K562 (cell line): ENCODE results near the gene TENM4. TPM values are rescaled to one million over a fixed set of nuclear protein-coding genes. Genes with fewer than 3 reads are reported as not detected.

Experiments used
- ELF2 ChIP-seq: fragments of 250-450 bp; sonication (Bioruptor Pico); IDR thresholded peaks from 2 replicates; pipeline ENCODE4 v1.5.0; 2021; ENCODE audit warnings: mild to moderate bottlenecking
- GABPB1 ChIP-seq: sonication (generic); formaldehyde crosslinking; IDR thresholded peaks from 2 replicates; pipeline ENCODE4 v1.8.0; 2022; ENCODE audit warnings: mild to moderate bottlenecking, missing genetic modification reagents
- SRSF9 ChIP-seq: fragments of 200-400 bp; formaldehyde crosslinking; IDR thresholded peaks from 2 replicates; pipeline ENCODE4 v1.6.1; 2017; ENCODE audit warnings: low read depth, low read length, borderline replicate concordance
- WHSC1 ChIP-seq: IDR thresholded peaks from one replicate; pipeline ENCODE4 v1.6.1; 2012; ENCODE audit warnings: low read length, control low read depth, inconsistent platforms
- polyA plus RNA-seq, 8 experiments: library from polyadenylated mRNA; depleted of rRNA in 4 of 8; stranded (reverse) in 5 of 8; unstranded in 3 of 8; fragments of >200 nt; fragmentation: Nextera tagmentation in 2 of 8; fragmentation: Illumina TruSeq in 1 of 8; extraction: Ambion mirVana in 2 of 8; extraction: Trizol in 1 of 8; gene quantifications; 2 replicates each; pipeline versions ENCODE4 v1.2.1 to v1.2.3, GENCODE V29; 2011 to 2014; ENCODE audit warnings: inconsistent platforms in 1 of 8, missing spikeins in 1 of 8
- total RNA-seq, 7 experiments: library from RNA; depleted of rRNA in 6 of 7; stranded (reverse); fragments of >200 nt in 6 of 7; fragmentation: Illumina TruSeq in 2 of 7; extraction: Trizol in 2 of 7; gene quantifications; 2 replicates each; pipeline versions ENCODE4 v1.2.1 to v1.2.3, GENCODE V29; 2011 to 2021; ENCODE audit warnings: low replicate concordance in 1 of 7
- TF ChIP-seq, protein P1 (sequence below): sonication (generic); formaldehyde crosslinking; IDR thresholded peaks from 2 replicates; pipeline ENCODE4 v1.8.0; 2022; ENCODE audit warnings: mild to moderate bottlenecking, missing genetic modification reagents
- TF ChIP-seq, protein P2 (sequence below): fragments of 450-650 bp; IDR thresholded peaks from 2 replicates; pipeline ENCODE4 v1.7.0; 2016; ENCODE audit warnings: borderline replicate concordance
- TF ChIP-seq, protein P3 (sequence below): fragments of 450-650 bp; IDR thresholded peaks from 2 replicates; pipeline ENCODE4 v1.6.1; 2016; ENCODE audit warnings: low read depth

TENM4 gene
- total and polyA plus RNA-seq, 9 of the 15 experiments (the other 6 are each of a cell fraction or from before 2014, with no cell fraction given) = 0.16 TPM; not detected in 8

DNA sequence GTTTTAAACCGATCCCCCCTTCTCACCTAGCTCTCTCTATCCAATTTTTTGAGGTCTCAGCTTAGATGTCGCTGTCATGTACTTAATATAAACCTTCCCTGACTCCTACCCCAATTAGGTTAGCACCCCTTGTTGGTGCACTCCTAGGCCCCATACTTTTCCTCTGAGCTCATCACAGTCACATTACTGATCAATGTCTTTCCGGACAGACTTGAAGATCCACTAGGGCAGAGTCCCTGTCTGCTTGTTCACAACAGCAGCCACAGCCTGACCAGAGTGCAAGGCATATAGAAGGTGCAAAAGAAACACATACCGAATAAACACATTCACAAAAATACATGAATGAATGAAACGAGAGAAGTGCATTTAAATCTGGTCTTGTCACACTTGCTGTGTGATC lies 605.2 kb downstream of the TENM4 start (continued):
- TF ChIP-seq, protein P1, sequence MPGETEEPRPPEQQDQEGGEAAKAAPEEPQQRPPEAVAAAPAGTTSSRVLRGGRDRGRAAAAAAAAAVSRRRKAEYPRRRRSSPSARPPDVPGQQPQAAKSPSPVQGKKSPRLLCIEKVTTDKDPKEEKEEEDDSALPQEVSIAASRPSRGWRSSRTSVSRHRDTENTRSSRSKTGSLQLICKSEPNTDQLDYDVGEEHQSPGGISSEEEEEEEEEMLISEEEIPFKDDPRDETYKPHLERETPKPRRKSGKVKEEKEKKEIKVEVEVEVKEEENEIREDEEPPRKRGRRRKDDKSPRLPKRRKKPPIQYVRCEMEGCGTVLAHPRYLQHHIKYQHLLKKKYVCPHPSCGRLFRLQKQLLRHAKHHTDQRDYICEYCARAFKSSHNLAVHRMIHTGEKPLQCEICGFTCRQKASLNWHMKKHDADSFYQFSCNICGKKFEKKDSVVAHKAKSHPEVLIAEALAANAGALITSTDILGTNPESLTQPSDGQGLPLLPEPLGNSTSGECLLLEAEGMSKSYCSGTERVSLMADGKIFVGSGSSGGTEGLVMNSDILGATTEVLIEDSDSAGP (CRISPR knock-in tag) = no peak
- no peak for TF ChIP-seq WHSC1
- TF ChIP-seq, protein P2, sequence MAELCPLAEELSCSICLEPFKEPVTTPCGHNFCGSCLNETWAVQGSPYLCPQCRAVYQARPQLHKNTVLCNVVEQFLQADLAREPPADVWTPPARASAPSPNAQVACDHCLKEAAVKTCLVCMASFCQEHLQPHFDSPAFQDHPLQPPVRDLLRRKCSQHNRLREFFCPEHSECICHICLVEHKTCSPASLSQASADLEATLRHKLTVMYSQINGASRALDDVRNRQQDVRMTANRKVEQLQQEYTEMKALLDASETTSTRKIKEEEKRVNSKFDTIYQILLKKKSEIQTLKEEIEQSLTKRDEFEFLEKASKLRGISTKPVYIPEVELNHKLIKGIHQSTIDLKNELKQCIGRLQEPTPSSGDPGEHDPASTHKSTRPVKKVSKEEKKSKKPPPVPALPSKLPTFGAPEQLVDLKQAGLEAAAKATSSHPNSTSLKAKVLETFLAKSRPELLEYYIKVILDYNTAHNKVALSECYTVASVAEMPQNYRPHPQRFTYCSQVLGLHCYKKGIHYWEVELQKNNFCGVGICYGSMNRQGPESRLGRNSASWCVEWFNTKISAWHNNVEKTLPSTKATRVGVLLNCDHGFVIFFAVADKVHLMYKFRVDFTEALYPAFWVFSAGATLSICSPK = no peak
- TF ChIP-seq ELF2 (CRISPR knock-in tag) = no peak
- TF ChIP-seq SRSF9 = no peak
- TF ChIP-seq, protein P3, sequence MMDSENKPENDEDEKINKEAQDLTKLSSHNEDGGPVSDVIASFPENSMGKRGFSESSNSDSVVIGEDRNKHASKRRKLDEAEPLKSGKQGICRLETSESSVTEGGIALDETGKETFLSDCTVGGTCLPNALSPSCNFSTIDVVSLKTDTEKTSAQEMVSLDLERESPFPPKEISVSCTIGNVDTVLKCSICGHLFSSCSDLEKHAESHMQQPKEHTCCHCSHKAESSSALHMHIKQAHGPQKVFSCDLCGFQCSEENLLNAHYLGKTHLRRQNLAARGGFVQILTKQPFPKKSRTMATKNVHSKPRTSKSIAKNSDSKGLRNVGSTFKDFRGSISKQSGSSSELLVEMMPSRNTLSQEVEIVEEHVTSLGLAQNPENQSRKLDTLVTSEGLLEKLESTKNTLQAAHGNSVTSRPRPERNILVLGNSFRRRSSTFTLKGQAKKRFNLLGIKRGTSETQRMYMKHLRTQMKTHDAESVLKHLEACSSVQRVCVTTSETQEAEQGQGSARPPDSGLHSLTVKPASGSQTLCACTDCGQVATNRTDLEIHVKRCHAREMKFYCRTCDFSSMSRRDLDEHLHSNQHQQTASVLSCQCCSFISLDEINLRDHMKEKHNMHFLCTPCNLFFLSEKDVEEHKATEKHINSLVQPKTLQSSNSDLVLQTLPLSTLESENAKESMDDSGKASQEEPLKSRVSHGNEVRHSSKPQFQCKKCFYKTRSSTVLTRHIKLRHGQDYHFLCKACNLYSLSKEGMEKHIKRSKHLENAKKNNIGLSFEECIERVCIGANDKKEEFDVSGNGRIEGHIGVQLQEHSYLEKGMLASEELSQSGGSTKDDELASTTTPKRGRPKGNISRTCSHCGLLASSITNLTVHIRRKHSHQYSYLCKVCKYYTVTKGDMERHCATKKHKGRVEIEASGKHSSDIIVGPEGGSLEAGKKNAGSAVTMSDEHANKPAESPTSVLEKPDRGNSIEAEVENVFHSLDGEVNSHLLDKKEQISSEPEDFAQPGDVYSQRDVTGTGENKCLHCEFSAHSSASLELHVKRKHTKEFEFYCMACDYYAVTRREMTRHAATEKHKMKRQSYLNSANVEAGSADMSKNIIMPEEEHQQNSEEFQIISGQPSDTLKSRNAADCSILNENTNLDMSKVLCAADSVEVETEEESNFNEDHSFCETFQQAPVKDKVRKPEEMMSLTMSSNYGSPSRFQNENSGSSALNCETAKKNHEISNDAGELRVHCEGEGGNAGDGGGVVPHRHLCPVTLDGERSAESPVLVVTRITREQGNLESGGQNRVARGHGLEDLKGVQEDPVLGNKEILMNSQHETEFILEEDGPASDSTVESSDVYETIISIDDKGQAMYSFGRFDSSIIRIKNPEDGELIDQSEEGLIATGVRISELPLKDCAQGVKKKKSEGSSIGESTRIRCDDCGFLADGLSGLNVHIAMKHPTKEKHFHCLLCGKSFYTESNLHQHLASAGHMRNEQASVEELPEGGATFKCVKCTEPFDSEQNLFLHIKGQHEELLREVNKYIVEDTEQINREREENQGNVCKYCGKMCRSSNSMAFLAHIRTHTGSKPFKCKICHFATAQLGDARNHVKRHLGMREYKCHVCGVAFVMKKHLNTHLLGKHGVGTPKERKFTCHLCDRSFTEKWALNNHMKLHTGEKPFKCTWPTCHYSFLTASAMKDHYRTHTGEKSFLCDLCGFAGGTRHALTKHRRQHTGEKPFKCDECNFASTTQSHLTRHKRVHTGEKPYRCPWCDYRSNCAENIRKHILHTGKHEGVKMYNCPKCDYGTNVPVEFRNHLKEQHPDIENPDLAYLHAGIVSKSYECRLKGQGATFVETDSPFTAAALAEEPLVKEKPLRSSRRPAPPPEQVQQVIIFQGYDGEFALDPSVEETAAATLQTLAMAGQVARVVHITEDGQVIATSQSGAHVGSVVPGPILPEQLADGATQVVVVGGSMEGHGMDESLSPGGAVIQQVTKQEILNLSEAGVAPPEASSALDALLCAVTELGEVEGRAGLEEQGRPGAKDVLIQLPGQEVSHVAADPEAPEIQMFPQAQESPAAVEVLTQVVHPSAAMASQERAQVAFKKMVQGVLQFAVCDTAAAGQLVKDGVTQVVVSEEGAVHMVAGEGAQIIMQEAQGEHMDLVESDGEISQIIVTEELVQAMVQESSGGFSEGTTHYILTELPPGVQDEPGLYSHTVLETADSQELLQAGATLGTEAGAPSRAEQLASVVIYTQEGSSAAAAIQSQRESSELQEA = no peak
- TF ChIP-seq GABPB1 (CRISPR knock-in tag) = no peak
